Measurements from ENCODE around the gene NT5C3A. TPM values are rescaled to one million over a fixed set of nuclear protein-coding genes. Genes with fewer than 3 reads are reported as not detected.
A peak's percentile ranks its signal among the peaks of the same experiment; 100 is the strongest.

The NT5C3A gene
- total and polyA plus RNA-seq, 9 of the 15 experiments (the other 6 are each of a cell fraction or from before 2014, with no cell fraction given) = 18.6 to 60.1 (median 40.0) TPM

DNA sequence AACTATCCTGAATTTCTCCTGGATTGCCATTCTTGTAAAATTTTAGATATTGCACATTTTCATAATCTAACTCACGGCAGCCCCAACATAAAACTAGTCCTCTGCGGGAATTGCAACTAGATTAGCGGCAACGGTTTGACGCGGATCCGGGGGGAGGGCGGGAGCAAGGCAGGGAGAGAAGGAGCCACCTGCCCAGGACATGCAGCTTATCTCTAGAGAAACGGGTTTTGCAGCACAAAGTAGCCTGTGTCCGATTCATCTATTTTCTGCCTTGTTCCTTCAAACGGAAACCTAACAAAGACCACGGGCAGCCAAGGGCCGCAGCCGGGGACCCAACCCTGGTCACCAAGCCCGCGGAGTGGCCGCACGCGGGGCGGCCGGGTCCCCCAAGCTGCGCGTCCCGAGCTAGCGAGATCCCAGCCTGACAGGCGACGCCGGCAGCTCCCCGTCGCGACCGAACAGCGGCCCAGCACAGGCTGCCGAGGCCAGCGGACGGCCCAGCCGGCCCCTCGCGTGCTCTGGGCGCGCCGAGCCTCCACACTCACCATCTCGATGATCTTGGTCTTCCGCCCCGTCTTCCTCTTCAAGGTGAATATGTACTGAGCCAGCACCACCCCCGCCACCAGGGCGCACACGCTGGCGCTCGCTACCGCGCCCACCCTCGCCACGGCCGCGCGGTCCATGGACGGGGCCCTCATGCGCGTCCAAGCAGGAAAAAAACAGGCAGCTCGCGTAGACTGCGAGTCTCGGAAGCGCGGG, at the start of gene NT5C3A (continued):
- peak; percentile 59; the same call in 1 of the 2 replicates for TF ChIP-seq MYC (IDR thresholded peaks at IDR 0.05; ENCODE audit: low read depth, low read length)
- TF ChIP-seq MYC (CRISPR knock-in tag; IDR thresholded peaks at IDR 0.05; ENCODE audit: borderline replicate concordance, low read depth) = no peak
- TF ChIP-seq ZNF282 (CRISPR knock-in tag; IDR thresholded peaks at IDR 0.05) = 0 out of 2 replicates have a peak, but pooled peaks have one; percentile 22
- TF ChIP-seq U2AF1 (optimal IDR thresholded peaks at IDR 0.05; ENCODE audit: low read depth, low read length) = peak; percentile 11
- peak; percentile 96 for TF ChIP-seq RBFOX2 (IDR thresholded peaks at IDR 0.05; ENCODE audit: low read depth, low read length)
- peak; percentile 57; the same call in 1 of the 2 replicates for TF ChIP-seq SMAD4 (CRISPR knock-in tag; conservative IDR thresholded peaks at IDR 0.05)
- TF ChIP-seq ELF2 (CRISPR knock-in tag; IDR thresholded peaks at IDR 0.05) = no peak
- TF ChIP-seq SMARCC2 (IDR thresholded peaks at IDR 0.05; ENCODE audit: low read depth) = no peak
- TF ChIP-seq MTA3 (IDR thresholded peaks at IDR 0.05; ENCODE audit: borderline replicate concordance) = 0 out of 2 replicates have a peak, but pooled peaks have one; percentile 31
- no peak for TF ChIP-seq ETV6 (IDR thresholded peaks at IDR 0.05; ENCODE audit: borderline replicate concordance in 1 of 2, low read depth in 2 of 2, low read length in 1 of 2)
- TF ChIP-seq ETV6 (CRISPR knock-in tag; IDR thresholded peaks at IDR 0.05; ENCODE audit: borderline replicate concordance) = no peak
- no peak for TF ChIP-seq IFI16 (CRISPR knock-in tag; IDR thresholded peaks at IDR 0.05)
- TF ChIP-seq ZZZ3 (IDR thresholded peaks at IDR 0.05) = no peak
- no peak for TF ChIP-seq ZNF23 (CRISPR knock-in tag; IDR thresholded peaks at IDR 0.05)
- no peak for TF ChIP-seq ZBTB43 (CRISPR knock-in tag; IDR thresholded peaks at IDR 0.05)
- TF ChIP-seq THAP7 (CRISPR knock-in tag; IDR thresholded peaks at IDR 0.05) = no peak
- no peak for TF ChIP-seq STAT5B (CRISPR knock-in tag; IDR thresholded peaks at IDR 0.05)
- no peak for TF ChIP-seq ZNF197 (CRISPR knock-in tag; IDR thresholded peaks at IDR 0.05; ENCODE audit: low read depth)
- no peak for TF ChIP-seq SREBF1 (IDR thresholded peaks at IDR 0.05; ENCODE audit: borderline replicate concordance, low read depth, low read length)
- TF ChIP-seq LCOR (CRISPR knock-in tag; IDR thresholded peaks at IDR 0.05) = no peak
- TF ChIP-seq NCOA1 (IDR thresholded peaks at IDR 0.05; ENCODE audit: low read depth) = no peak
- TF ChIP-seq ZBTB11 (CRISPR knock-in tag; IDR thresholded peaks at IDR 0.05) = no peak
- no peak for TF ChIP-seq ZNF134 (CRISPR knock-in tag; conservative IDR thresholded peaks at IDR 0.05)
- no peak for TF ChIP-seq SLC30A9 (CRISPR knock-in tag; IDR thresholded peaks at IDR 0.05)
- no peak for TF ChIP-seq ZNF707 (CRISPR knock-in tag; conservative IDR thresholded peaks at IDR 0.05)
